Measurements from ENCODE around the gene PLCL1.
"Not testable (repeated sequence)": the region's sequence is repeated elsewhere in the genome, so short reads cannot be mapped to it uniquely, and the experiment has no call there.

The PLCL1 gene

DNA sequence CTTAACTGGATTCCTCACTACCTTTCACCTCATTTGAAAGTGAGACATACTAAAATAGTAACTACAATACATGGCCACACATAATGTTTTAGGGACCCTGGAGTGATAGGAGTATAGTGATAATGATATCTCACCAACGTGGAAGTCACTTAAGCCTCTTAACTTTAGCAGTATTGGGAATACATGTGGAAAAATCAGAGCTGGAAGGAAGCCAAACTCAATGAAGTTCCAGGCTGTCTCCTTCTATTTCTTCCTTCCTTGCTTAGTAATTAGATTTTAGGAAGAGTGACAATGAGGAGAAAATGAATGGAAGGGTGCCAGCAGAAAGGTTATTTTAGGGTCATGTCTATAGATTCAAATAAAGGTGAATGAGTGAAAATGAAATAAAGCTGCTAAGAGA lies 387.3 kb downstream of the PLCL1 start:
- H2AFZ ChIP-seq (ENCODE audit: low read length), result no peak overlapping the region
- no peak for TF ChIP-seq EZH2 (IDR thresholded peaks at IDR 0.05; ENCODE audit: borderline replicate concordance, low read length)
- TF ChIP-seq, protein P1, sequence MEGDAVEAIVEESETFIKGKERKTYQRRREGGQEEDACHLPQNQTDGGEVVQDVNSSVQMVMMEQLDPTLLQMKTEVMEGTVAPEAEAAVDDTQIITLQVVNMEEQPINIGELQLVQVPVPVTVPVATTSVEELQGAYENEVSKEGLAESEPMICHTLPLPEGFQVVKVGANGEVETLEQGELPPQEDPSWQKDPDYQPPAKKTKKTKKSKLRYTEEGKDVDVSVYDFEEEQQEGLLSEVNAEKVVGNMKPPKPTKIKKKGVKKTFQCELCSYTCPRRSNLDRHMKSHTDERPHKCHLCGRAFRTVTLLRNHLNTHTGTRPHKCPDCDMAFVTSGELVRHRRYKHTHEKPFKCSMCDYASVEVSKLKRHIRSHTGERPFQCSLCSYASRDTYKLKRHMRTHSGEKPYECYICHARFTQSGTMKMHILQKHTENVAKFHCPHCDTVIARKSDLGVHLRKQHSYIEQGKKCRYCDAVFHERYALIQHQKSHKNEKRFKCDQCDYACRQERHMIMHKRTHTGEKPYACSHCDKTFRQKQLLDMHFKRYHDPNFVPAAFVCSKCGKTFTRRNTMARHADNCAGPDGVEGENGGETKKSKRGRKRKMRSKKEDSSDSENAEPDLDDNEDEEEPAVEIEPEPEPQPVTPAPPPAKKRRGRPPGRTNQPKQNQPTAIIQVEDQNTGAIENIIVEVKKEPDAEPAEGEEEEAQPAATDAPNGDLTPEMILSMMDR (IDR thresholded peaks at IDR 0.05; ENCODE audit: low read length), result no peak
- no peaks in the 10 kb centered on the region for H3K9me2 ChIP-seq (ENCODE audit: low read depth, low read length)
- H3K36me3 ChIP-seq (ENCODE audit: insufficient read depth, low read length), result no peaks in the 10 kb centered on the region
- no peaks in the 10 kb centered on the region for H3F3A ChIP-seq (ENCODE audit: insufficient read depth, low read length)
- H3K9ac ChIP-seq (ENCODE audit: low read length), result no peak overlapping the region
- H3K27me3 ChIP-seq (ENCODE audit: insufficient read depth, low read length), result no peaks in the 10 kb centered on the region
- no peak overlapping the region for H3K4me3 ChIP-seq (ENCODE audit: low read depth, low read length, poor library complexity, severe bottlenecking)
- H3K79me2 ChIP-seq (ENCODE audit: insufficient read depth, low read length), result no peaks in the 10 kb centered on the region
- no peaks in the 10 kb centered on the region for H3K9me3 ChIP-seq (ENCODE audit: low read length)
- H4K20me1 ChIP-seq (ENCODE audit: insufficient read depth, low read length), result no peaks in the 10 kb centered on the region
- H3K27ac ChIP-seq (ENCODE audit: low read depth, low read length, poor library complexity, severe bottlenecking), result no peak overlapping the region
- no peaks in the 10 kb centered on the region for H3K4me1 ChIP-seq (ENCODE audit: insufficient read depth, low read length, severe bottlenecking)
- no peak overlapping the region for H3K4me2 ChIP-seq (ENCODE audit: low read length)

DNA sequence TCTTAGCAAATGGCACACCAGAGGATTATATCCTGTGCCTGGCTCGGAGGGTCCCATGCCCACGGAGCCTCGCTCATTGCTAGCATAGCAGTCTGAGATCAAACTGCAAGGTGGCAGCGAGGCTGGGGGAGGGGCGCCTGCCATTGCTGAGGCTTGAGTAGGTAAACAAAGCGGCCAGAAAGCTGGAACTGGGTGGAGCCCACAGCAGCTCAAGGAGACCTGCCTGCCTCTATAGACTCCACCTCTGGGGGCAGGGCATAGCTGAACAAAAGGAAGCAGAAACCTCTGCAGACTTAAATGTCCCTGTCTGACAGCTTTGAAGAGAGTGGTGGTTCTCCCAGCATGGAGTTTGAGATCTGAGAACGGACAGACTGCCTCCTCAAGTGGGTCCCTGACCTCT lies 392.2 kb downstream of the PLCL1 start:
- H3K9me3 ChIP-seq (ENCODE audit: low read length); H3K9me2 ChIP-seq (ENCODE audit: low read depth, low read length): not testable (repeated sequence)

More for the DNA sequence above, 392.2 kb downstream of the PLCL1 start:
- not testable (repeated sequence) for H3F3A ChIP-seq (ENCODE audit: insufficient read depth, low read length); H3K79me2 ChIP-seq (ENCODE audit: insufficient read depth, low read length); H4K20me1 ChIP-seq (ENCODE audit: insufficient read depth, low read length); H3K36me3 ChIP-seq (ENCODE audit: insufficient read depth, low read length); H3K27me3 ChIP-seq (ENCODE audit: insufficient read depth, low read length); H3K27ac ChIP-seq (ENCODE audit: low read depth, low read length, poor library complexity, severe bottlenecking); H3K9ac ChIP-seq (ENCODE audit: low read length); H3K4me1 ChIP-seq (ENCODE audit: insufficient read depth, low read length, severe bottlenecking); H3K4me2 ChIP-seq (ENCODE audit: low read length); H3K4me3 ChIP-seq (ENCODE audit: low read depth, low read length, poor library complexity, severe bottlenecking); H2AFZ ChIP-seq (ENCODE audit: low read length)
